ENCODE measurements around the gene INSC.
"Not testable (repeated sequence)": the region's sequence is repeated elsewhere in the genome, so short reads cannot be mapped to it uniquely, and the experiment has no call there.

Gene INSC

GRCh38 chr11:15114501-15115475 is at the start of gene INSC:
Gene INSC, plus strand, starts transcription at chr11:15114923. Its CDS starts 34,252 bp downstream, at chr11:15149175.
- DNase-seq, result no peak

- not testable (repeated sequence) for DNase-seq
Measured at GRCh38 chr11:15069751-15070150, 45.0 kb upstream of the INSC start.

GRCh38 chr11:15071556-15072255 is 43.0 kb upstream of the INSC start:
- no peak for DNase-seq

GRCh38 chr11:15072551-15073143 is 42.1 kb upstream of the INSC start:
- no peak for DNase-seq

GRCh38 chr11:15073361-15074205 is 41.1 kb upstream of the INSC start, which contains the start of gene CALCB:
Gene CALCB, plus strand, starts transcription at chr11:15073593. Its CDS starts 1,126 bp downstream, at chr11:15074719.
- DNase-seq, result peak; percentile 54

- DNase-seq, result peak; percentile 88
Measured at GRCh38 chr11:15074206-15075161, 40.2 kb upstream of the INSC start.

- DNase-seq, result no peak
Measured at GRCh38 chr11:15075162-15075526, 39.6 kb upstream of the INSC start.

- DNase-seq, result no peak
Measured at GRCh38 chr11:15091175-15091574, 23.5 kb upstream of the INSC start.

- DNase-seq, result no peak
Measured at GRCh38 chr11:15091625-15092024, 23.1 kb upstream of the INSC start.

GRCh38 chr11:15093432-15093831 is 21.3 kb upstream of the INSC start:
- DNase-seq, result no peak

GRCh38 chr11:15095736-15096228 is 18.9 kb upstream of the INSC start:
- no peak for DNase-seq

- DNase-seq, result no peak
Measured at GRCh38 chr11:15097411-15097810, 17.3 kb upstream of the INSC start.

- DNase-seq, result no peak
Measured at GRCh38 chr11:15099267-15099666, 15.5 kb upstream of the INSC start.

- DNase-seq, result peak; percentile 50
Measured at GRCh38 chr11:15101072-15101709, 13.5 kb upstream of the INSC start.

- DNase-seq, result no peak
Measured at GRCh38 chr11:15104166-15104565, 10.6 kb upstream of the INSC start.

- no peak for DNase-seq
Measured at GRCh38 chr11:15106201-15106965, 8.3 kb upstream of the INSC start.

GRCh38 chr11:15107730-15108515 is 6.8 kb upstream of the INSC start:
- no peak for DNase-seq

GRCh38 chr11:15108592-15109130 is 6.1 kb upstream of the INSC start:
- DNase-seq, result no peak

- DNase-seq, result no peak
Measured at GRCh38 chr11:15109602-15110001, 5.1 kb upstream of the INSC start.
